ENCODE measurements around the gene ALCAM. TPM values are rescaled to one million over a fixed set of nuclear protein-coding genes. Genes with fewer than 3 reads are reported as not detected.

The ALCAM gene
- total RNA-seq, 1 experiment from 2014 or later: 0.41 TPM

DNA sequence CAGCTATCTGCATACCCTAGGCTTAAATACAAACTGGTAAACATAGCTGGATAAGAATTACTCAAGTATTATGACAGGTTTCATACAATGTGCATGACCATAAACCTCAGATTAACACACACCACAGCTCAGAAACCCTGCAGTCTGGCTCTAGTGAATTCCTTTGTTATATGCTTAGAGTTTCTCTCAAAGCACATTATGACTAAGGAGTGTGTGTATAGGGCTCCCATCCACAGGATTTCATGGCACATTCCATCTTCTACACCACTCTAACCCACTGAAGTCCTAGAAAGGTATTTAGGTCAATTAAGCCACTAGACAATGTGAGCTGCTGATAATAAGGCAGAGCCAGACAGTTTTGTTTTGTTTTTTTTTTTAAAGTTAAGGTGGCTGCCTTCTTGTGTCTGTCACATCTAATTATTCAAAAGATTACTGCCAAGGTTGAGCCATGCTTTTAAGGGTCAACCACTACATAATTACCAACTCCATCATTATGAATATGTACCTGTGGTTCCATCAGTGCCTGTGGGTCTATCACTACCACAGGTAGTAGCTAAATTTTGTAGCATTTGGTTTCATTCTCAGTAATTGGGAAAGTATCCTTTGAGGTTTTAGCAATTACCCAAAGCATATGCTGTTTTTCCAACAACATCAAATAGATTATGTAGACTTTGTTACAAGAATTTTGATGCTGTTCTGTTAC is 107.0 kb downstream of the ALCAM start:
- ChIA-PET CTCF (no interaction called here), POLR2A (no interaction called here)
- Histone ChIP-seq H3K36me3 (ENCODE audit: control insufficient read depth, insufficient read depth, low read length) (no peaks in the 10 kb centered on the region), H3K9me3 (no peaks in the 10 kb centered on the region), H3K27me3 (replicated peaks; ENCODE audit: control insufficient read depth, insufficient read depth, low read length) (no peaks in the 10 kb centered on the region), H3K4me1 (no peaks in the 10 kb centered on the region), H3K4me3 (ENCODE audit: low read depth, low read length) (no peak overlapping the region)
- Mint-ChIP-seq H3K4me1 (ENCODE audit: low read depth, unreplicated experiment) (no peaks in the 10 kb centered on the region), H3K27me3 (ENCODE audit: insufficient read depth, unreplicated experiment) (no peaks in the 10 kb centered on the region), H3K27ac (ENCODE audit: unreplicated experiment) (no peak overlapping the region), H3K36me3 (ENCODE audit: insufficient read depth, unreplicated experiment) (no peaks in the 10 kb centered on the region), H3K9me3 (ENCODE audit: unreplicated experiment) (no peaks in the 10 kb centered on the region), H3K4me3 (ENCODE audit: unreplicated experiment) (no peak overlapping the region)
- no TSS peak for BruUV-seq (replicated peaks)
- intact Hi-C loops (cut with micrococcal nuclease; ENCODE audit: unreplicated experiment): no loop called here
- TF ChIP-seq, protein P1, sequence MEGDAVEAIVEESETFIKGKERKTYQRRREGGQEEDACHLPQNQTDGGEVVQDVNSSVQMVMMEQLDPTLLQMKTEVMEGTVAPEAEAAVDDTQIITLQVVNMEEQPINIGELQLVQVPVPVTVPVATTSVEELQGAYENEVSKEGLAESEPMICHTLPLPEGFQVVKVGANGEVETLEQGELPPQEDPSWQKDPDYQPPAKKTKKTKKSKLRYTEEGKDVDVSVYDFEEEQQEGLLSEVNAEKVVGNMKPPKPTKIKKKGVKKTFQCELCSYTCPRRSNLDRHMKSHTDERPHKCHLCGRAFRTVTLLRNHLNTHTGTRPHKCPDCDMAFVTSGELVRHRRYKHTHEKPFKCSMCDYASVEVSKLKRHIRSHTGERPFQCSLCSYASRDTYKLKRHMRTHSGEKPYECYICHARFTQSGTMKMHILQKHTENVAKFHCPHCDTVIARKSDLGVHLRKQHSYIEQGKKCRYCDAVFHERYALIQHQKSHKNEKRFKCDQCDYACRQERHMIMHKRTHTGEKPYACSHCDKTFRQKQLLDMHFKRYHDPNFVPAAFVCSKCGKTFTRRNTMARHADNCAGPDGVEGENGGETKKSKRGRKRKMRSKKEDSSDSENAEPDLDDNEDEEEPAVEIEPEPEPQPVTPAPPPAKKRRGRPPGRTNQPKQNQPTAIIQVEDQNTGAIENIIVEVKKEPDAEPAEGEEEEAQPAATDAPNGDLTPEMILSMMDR (IDR thresholded peaks at IDR 0.05; ENCODE audit: insufficient read depth in 1 of 2, low read depth in 1 of 2, low read length in 1 of 2, severe bottlenecking in 1 of 2, unreplicated experiment in 1 of 2): no peak
- DNase-seq: no peak

DNA sequence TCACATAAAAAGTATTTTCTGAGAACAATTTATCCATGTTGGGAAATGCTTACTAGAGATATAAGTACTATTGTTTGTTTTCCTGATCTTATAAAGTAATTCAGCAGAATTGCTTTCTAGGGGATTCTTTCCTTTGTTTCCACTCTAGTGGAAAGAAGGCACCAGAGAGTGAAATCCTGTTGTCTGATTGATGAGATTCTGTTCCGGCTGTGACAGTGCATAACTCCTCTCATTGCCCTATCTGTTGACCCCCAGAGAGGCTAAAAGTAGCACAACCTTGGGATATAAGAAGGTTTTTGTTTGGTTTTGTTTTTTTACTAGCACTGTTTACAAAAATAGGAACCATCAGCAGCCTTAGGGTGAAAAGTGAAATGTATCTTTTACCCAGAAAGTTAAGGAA is 114.1 kb downstream of the ALCAM start:
- no peak overlapping the region for H3K4me3 ChIP-seq (ENCODE audit: low read depth, low read length)
- H3K27ac Mint-ChIP-seq (ENCODE audit: unreplicated experiment): no peak overlapping the region
- H3K9me3 Mint-ChIP-seq (ENCODE audit: unreplicated experiment): no peaks in the 10 kb centered on the region
- H3K36me3 ChIP-seq (ENCODE audit: control insufficient read depth, insufficient read depth, low read length): no peaks in the 10 kb centered on the region
- DNase-seq: no peak
- BruUV-seq (replicated peaks): no TSS peak
- H3K4me1 Mint-ChIP-seq (ENCODE audit: low read depth, unreplicated experiment): no peaks in the 10 kb centered on the region
- no peak overlapping the region for H3K4me3 Mint-ChIP-seq (ENCODE audit: unreplicated experiment)
- TF ChIP-seq, protein P1 (IDR thresholded peaks at IDR 0.05; ENCODE audit: insufficient read depth in 1 of 2, low read depth in 1 of 2, low read length in 1 of 2, severe bottlenecking in 1 of 2, unreplicated experiment in 1 of 2): no peak
- no peaks in the 10 kb centered on the region for H3K9me3 ChIP-seq
- no peaks in the 10 kb centered on the region for H3K36me3 Mint-ChIP-seq (ENCODE audit: insufficient read depth, unreplicated experiment)
- no peaks in the 10 kb centered on the region for H3K4me1 ChIP-seq
- intact Hi-C loops (cut with micrococcal nuclease; ENCODE audit: unreplicated experiment): no loop called here
- H3K27me3 ChIP-seq (replicated peaks; ENCODE audit: control insufficient read depth, insufficient read depth, low read length): no peaks in the 10 kb centered on the region
- H3K27me3 Mint-ChIP-seq (ENCODE audit: insufficient read depth, unreplicated experiment): no peaks in the 10 kb centered on the region
- ChIA-PET CTCF (no interaction called here), POLR2A (no interaction called here)

DNA sequence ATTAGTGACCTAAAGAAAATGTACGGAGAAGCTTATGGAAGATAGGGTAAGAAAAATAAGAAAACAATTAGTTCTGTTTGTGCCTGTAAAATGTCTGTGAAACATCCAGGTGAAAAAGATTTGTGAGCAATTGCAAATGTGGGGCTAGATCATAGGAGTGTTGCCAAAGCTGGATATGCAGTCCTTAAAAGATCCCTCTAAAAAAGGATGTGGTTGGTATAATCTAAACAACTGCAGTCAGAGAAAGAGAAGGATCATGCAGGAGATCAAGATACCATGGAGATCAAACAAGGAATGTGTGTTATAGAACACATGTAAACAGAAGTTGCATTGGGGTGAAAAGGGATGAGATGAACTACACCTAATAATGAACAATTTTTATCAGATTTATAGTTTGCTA is 116.8 kb downstream of the ALCAM start:
- intact Hi-C loops (cut with micrococcal nuclease; ENCODE audit: unreplicated experiment): no loop called here

More for the DNA sequence above, 116.8 kb downstream of the ALCAM start:
- Mint-ChIP-seq H3K36me3 (ENCODE audit: insufficient read depth, unreplicated experiment) (no peaks in the 10 kb centered on the region), H3K9me3 (ENCODE audit: unreplicated experiment) (no peaks in the 10 kb centered on the region), H3K27ac (ENCODE audit: unreplicated experiment) (no peak overlapping the region), H3K4me3 (ENCODE audit: unreplicated experiment) (no peak overlapping the region), H3K4me1 (ENCODE audit: low read depth, unreplicated experiment) (no peaks in the 10 kb centered on the region), H3K27me3 (ENCODE audit: insufficient read depth, unreplicated experiment) (peaks cover 2% of the 10 kb centered on the region)
- no peak overlapping the region for H3K4me3 ChIP-seq (ENCODE audit: low read depth, low read length)
- DNase-seq: no peak
- TF ChIP-seq, protein P1 (IDR thresholded peaks at IDR 0.05; ENCODE audit: insufficient read depth in 1 of 2, low read depth in 1 of 2, low read length in 1 of 2, severe bottlenecking in 1 of 2, unreplicated experiment in 1 of 2): no peak
- H3K9me3 ChIP-seq: no peaks in the 10 kb centered on the region
- no peaks in the 10 kb centered on the region for H3K4me1 ChIP-seq
- ChIA-PET POLR2A (no interaction called here), CTCF (no interaction called here)
- H3K27me3 ChIP-seq (replicated peaks; ENCODE audit: control insufficient read depth, insufficient read depth, low read length): no peaks in the 10 kb centered on the region
- BruUV-seq (replicated peaks): no TSS peak
- no peaks in the 10 kb centered on the region for H3K36me3 ChIP-seq (ENCODE audit: control insufficient read depth, insufficient read depth, low read length)
